ENCODE data around the gene ZNF180.
"Not testable (repeated sequence)": the region's sequence is repeated elsewhere in the genome, so short reads cannot be mapped to it uniquely, and the experiment has no call there.

Gene ZNF180

DNA sequence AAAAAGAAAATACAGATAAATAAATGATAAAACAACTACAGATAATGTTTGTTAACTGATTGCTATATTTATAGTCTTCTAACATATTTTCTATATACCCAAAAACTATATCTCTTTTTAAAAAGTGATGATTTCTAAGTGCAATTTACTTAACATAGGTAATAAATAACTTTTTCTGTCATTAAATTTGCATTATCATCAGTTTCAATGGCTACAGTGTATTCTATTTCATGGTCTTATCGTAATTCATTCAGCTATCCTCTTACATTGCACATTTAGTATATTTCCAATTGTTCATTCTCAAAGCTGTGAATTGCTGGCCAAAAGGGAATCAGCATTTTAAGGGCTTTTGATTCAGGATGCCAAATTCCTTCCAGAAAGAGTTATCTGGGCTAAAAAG is 3.6 kb downstream of the ZNF180 start:
- no peak for DNase-seq

DNA sequence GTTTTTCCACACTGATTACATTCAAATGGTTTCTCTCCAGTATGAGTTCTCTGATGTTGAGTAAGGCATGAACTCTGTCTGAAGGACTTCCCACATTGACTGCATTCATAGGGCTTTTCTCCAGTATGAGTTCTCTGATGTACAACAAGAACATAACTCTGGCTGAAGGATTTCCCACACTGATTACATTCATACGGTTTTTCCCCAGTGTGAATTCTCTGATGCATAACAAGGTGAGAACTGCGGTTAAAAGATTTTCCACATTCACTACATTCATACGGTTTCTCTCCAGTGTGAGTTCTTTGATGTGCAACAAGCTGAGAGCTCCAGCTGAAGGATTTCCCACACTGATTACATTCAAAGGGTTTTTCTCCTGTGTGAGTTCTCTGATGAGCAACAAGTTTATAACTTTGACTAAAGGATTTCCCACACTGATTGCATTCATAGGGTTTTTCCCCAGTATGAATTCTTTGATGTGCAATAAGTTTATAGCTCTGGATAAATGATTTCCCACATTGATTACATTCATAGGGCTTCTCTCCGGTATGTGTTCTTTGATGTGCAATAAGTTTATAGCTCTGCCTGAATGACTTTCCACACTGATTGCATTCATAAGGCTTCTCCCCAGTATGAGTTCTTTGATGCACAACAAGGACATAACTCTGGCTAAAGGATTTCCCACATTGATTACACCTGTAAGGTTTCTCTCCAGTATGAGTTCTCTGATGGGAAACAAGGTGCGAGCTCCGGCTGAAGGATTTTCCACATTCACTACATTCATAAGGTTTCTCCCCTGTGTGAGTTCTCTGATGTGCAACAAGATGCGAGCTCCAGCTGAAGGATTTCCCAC is 23.5 kb downstream of the ZNF180 start:
- peak; percentile 12 for DNase-seq

DNA sequence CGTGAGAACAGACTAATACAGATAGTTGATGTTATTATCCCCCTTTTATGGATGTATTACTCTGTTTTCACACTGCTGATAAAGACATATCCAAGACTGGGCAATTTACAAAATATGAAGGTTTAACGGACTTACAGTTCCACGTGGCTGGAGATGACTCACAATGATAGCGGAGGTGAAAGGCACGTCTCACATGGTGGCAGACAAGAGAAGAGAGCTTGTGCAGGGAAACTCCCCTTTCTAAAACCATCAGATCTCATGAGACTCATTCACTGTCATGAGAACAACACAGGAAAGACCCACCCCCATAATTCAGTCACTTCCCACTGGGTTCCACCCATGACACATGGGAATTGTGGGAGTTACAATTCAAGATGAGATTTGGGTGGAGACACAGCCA is 31.6 kb downstream of the ZNF180 start:
- not testable (repeated sequence) for DNase-seq

DNA sequence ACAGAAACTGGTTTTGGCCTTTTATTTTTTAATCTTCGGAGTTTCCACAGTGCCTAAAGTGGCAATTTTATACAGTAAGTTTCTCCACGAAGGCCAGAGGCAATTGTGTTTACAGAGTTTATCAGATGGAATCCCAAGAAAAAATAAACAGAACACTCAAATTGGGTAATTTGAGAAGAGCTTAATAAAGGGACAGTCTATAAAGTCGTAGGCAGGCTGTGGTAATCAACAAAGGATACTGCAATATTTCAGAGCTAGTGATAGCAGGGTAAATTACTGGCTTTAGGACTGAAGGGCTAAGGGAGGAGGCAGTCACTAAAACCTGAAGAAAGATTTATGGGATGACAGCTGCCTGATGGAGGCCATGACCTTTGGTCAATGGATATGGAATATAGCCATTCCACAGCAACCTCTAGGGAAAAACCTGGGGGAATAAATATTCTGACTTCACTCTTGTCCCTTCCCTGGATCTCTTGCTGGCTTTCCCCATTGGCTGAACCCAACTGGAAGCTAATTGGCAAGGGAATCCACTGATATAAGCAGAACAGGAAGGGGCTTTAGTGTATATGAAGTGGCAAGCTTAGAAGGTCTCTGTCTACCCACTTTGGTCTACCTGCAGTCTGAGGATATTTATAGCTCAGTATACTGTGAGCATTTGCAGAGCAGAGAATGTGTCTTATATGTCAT is 37.6 kb downstream of the ZNF180 start:
- not testable (repeated sequence) for DNase-seq

DNA sequence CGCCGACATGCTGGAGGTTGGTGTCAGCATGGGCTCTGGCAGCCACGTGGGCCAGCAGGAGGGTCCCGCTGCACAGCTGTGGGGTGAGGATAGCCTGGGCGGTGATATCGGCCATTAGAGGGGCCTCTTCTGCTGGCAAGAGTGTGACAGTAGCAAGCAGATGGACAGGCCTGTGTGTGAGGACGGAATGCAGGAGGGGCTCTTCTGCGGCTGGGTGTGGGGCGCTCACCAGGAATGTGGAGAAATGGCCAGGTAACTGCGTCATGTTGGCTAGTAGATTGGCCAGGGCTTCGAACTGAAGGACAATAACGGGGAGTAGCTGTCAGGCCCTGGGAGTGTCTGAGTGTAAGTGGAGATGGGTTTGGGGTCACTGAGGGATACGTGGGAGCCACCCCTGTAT is 44.3 kb downstream of the ZNF180 start:
- not testable (repeated sequence) for DNase-seq

DNA sequence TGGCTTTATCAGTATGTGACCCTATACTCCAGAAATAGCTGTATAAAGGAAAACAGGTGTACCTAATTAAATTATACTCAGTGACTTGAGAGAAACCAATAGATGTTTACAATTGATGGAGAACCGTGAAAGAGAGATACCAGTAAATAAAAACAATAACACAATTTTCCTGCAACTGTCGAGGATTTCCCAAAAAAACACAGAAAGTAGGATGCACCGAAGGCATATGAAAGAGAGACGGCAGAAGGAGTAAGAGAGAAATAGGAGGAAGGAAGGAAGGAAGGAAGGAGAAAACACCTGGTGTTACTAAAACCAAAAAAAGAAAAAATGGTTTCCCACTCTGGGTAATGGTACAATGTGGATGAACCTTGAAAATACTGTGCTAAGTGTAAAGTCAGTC is 45.2 kb downstream of the ZNF180 start:
- no peak for DNase-seq

DNA sequence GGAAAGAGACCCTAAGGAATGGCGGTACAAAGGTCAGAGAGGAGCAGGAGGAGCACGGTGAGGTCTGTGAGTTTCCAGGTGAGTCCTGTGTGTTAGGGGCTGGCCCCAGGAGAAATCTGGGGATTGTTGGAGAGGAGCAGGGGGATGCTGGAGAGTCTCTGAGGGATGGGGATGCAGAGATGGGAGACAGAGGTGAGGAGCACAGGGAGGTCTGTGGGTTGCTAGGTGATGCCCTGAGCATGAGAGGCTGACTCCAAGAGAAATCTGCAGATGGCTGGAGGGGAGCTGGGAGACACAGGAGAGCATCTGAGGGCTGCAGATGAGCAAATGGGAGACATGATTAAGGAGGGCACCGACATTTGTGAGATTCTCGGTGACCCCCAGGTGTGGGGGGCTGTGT is 48.0 kb downstream of the ZNF180 start:
- no peak for DNase-seq

DNA sequence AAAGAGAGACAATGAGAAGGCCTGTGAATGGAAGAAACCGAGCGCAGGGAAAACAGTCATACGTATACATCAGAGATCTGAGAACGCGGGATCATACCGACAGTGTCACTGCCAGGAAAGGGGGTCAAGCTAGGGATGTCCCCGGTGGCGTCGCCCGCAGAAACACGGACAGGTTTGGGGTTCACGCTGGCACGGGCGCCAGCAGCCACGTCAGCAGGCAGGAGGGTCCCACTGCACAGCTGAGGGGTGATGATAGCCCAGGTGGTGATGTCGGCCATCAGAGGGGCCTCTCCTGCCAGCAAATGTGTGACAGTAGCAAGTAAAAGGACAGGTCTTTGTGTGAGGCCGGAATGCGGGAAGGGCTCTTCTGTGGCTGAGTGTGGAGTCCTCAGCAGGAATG is 48.6 kb downstream of the ZNF180 start:
- no peak for DNase-seq

DNA sequence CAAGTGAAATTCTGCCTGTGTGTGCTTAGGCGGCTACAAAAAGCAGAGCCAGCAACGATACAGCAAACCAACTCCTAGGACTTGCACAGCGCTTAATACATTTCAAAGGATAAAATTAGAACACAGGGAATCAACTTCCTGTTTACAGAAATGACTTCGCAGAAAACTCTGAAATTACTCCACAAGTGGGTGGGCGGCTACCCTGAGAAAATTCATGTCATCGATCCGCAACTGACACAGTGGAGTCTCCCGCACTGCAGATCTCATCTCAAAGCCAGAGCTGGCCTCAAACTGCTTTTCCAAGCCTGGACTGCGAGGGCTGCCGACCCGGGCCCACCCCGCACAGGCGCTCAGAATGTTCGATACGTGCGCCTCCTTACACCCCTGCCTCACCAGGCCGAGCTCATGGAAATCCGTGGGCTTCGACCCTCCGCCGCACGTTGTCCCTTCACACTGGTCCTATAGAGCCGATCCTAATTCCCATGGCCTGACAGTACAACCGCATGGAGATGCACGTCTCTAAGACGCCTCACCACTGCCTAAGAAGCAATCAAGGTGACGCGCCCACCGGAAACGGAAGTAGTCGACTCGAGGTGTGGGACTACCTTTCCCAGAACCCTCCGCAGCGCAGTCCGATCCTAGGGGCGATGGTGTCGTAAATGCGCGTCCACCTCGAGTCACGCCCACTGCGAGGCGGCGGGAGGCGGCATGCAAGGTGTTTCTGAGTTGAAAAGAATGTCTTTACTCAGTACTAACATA is 52.2 kb downstream of the ZNF180 start, which contains the start of gene ZNF229:
Gene ZNF229, minus strand, starts transcription at position 557 of the 759 bp plus-strand sequence. CDS start 5,625 bp downstream, outside the sequence.
- DNase-seq: peak; percentile 52

DNA sequence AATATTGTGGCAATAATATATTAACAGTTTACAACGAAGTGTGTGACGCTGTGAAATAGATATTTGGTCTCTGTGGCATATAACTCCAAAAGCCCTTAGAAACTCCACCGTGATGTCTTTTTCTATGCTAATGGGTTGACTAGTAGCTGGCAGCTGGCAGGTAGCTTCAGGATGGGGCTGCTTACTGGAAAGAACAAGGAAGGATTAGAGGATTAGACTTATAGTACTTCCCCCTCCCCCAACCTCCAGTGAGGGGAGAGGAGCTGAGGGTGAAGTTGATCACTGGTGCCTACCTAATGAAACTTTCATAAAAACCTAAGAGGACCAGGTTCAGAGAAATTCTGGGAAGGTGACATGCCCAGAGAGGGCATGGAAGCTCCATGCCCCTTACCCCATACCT is 61.9 kb downstream of the ZNF180 start:
- no peak for DNase-seq

DNA sequence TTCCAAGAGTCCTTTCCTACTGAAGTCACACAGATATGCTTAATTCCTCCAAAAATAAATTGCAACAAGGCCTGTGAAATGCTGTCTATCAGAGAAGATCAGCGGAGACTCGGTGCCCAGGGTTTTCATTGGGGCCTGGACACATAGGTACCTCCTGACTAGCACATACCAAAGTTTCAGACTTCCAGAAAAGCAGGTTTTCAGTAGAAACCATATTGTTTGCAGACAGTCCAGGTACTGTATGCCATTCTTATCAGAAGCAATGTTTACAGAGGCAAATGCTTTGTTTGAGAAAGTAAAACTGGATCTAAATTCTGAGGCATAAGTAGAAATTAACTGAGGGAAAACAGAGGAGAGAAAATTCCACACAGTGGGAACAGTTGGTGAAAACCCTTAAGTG is 64.9 kb downstream of the ZNF180 start:
- DNase-seq: no peak

DNA sequence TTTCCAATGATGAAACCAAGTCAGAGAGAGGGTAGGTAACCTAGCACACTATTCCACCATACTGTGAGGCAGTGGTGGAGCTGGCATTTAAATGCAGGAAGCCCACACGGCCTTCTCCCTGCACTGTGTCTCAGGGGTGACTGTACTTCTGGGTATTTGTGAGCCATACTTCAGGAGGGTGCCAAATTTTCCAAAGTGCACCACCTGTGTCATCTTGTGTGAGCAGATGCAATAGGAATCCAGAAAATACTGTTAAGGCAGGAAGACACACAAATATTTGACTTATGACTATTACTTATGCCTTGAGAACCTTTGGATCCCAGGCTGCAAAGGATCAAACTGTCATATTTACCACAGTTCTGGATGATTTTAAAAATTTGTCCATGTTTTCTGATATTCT is 69.4 kb downstream of the ZNF180 start:
- DNase-seq: no peak
